Activated naive CD8-positive, alpha-beta T cell treated with anti-CD3 and anti-CD28 coated beads for 36 hours (primary cell): Measurements from ENCODE around the gene CNFN. TPM values are rescaled to one million over a fixed set of nuclear protein-coding genes. Genes with fewer than 3 reads are reported as not detected.
"Not testable (repeated sequence)": the region's sequence is repeated elsewhere in the genome, so short reads cannot be mapped to it uniquely, and the experiment has no call there.

Source experiments
- DNase-seq: peaks from one replicate; pipeline ENCODE4 v3.0.0; 2021
- H3K27ac Mint-ChIP-seq: one replicate; pipeline ENCODE4 v1.8.0; 2022; ENCODE audit warnings: mild to moderate bottlenecking, moderate library complexity, mixed read lengths
- H3K27me3 Mint-ChIP-seq: one replicate; pipeline ENCODE4 v1.8.0; 2022; ENCODE audit warnings: mild to moderate bottlenecking, mixed read lengths
- H3K36me3 Mint-ChIP-seq: one replicate; pipeline ENCODE4 v1.8.0; 2021; ENCODE audit warnings: mild to moderate bottlenecking, mixed read lengths
- H3K4me1 Mint-ChIP-seq: one replicate; pipeline ENCODE4 v1.8.0; 2021; ENCODE audit warnings: mixed read lengths
- H3K4me3 Mint-ChIP-seq: one replicate; pipeline ENCODE4 v1.8.0; 2022; ENCODE audit warnings: mild to moderate bottlenecking, moderate library complexity, mixed read lengths
- H3K9me3 Mint-ChIP-seq: one replicate; pipeline ENCODE4 v1.8.0; 2022; ENCODE audit warnings: mixed read lengths
- total RNA-seq, 2 experiments: library from RNA; stranded (reverse); gene quantifications; one replicate each; pipeline ENCODE4 v1.2.3, GENCODE V29; 2021

Gene CNFN
- total RNA-seq, 2 experiments from 2014 or later: not detected

- no peaks in the 10 kb centered on the region for H3K9me3 Mint-ChIP-seq
- no peaks in the 10 kb centered on the region for H3K4me1 Mint-ChIP-seq
- peaks cover 6% of the 10 kb centered on the region for H3K36me3 Mint-ChIP-seq
- H3K27me3 Mint-ChIP-seq: no peaks in the 10 kb centered on the region
- no peak overlapping the region for H3K4me3 Mint-ChIP-seq
- no peak for DNase-seq
- no peak overlapping the region for H3K27ac Mint-ChIP-seq
These were observed 36.6 kb downstream of the CNFN start for GRCh38 chr19:42353341-42354015.

- Mint-ChIP-seq H3K9me3 (no peaks in the 10 kb centered on the region), H3K27ac (no peak overlapping the region), H3K4me1 (no peaks in the 10 kb centered on the region), H3K4me3 (no peak overlapping the region), H3K36me3 (peaks cover 4% of the 10 kb centered on the region), H3K27me3 (no peaks in the 10 kb centered on the region)
- DNase-seq: peak; percentile 50
These were observed 37.5 kb downstream of the CNFN start for GRCh38 chr19:42352301-42353259.

- Mint-ChIP-seq H3K27ac (no peak overlapping the region), H3K9me3 (no peaks in the 10 kb centered on the region), H3K4me1 (no peaks in the 10 kb centered on the region), H3K36me3 (peaks cover 3% of the 10 kb centered on the region), H3K27me3 (no peaks in the 10 kb centered on the region), H3K4me3 (no peak overlapping the region)
- no peak for DNase-seq
These were observed 38.9 kb downstream of the CNFN start for GRCh38 chr19:42351079-42351735.

GRCh38 chr19:42350417-42350816 lies 39.7 kb downstream of the CNFN start:
- no peaks in the 10 kb centered on the region for H3K4me1 Mint-ChIP-seq

GRCh38 chr19:42349378-42350107 lies 40.6 kb downstream of the CNFN start:
- Mint-ChIP-seq H3K27ac (no peak overlapping the region), H3K9me3 (no peaks in the 10 kb centered on the region), H3K27me3 (no peaks in the 10 kb centered on the region), H3K36me3 (peaks cover 3% of the 10 kb centered on the region), H3K4me3 (no peak overlapping the region), H3K4me1 (no peaks in the 10 kb centered on the region)
- no peak for DNase-seq

More at GRCh38 chr19:42350417-42350816, 39.7 kb downstream of the CNFN start:
- Mint-ChIP-seq H3K36me3 (peaks cover 3% of the 10 kb centered on the region), H3K9me3 (no peaks in the 10 kb centered on the region), H3K27me3 (no peaks in the 10 kb centered on the region), H3K4me3 (no peak overlapping the region), H3K27ac (no peak overlapping the region)
- no peak for DNase-seq

- no peaks in the 10 kb centered on the region for H3K27me3 Mint-ChIP-seq
- DNase-seq: no peak
- no peaks in the 10 kb centered on the region for H3K9me3 Mint-ChIP-seq
- H3K4me3 Mint-ChIP-seq: no peak overlapping the region
- peaks cover 3% of the 10 kb centered on the region for H3K36me3 Mint-ChIP-seq
- no peaks in the 10 kb centered on the region for H3K4me1 Mint-ChIP-seq
- H3K27ac Mint-ChIP-seq: no peak overlapping the region
These were observed 41.9 kb downstream of the CNFN start for GRCh38 chr19:42348211-42348610.

- H3K36me3 Mint-ChIP-seq: no peaks in the 10 kb centered on the region
- no peaks in the 10 kb centered on the region for H3K9me3 Mint-ChIP-seq
- H3K27ac Mint-ChIP-seq: no peak overlapping the region
- no peak for DNase-seq
- no peaks in the 10 kb centered on the region for H3K27me3 Mint-ChIP-seq
- no peaks in the 10 kb centered on the region for H3K4me1 Mint-ChIP-seq
- H3K4me3 Mint-ChIP-seq: no peak overlapping the region
These were observed 44.8 kb downstream of the CNFN start for GRCh38 chr19:42345191-42345812.

GRCh38 chr19:42344336-42344893 lies 45.7 kb downstream of the CNFN start:
- Mint-ChIP-seq H3K36me3 (no peaks in the 10 kb centered on the region), H3K4me3 (no peak overlapping the region), H3K4me1 (no peaks in the 10 kb centered on the region), H3K27me3 (no peaks in the 10 kb centered on the region), H3K9me3 (no peaks in the 10 kb centered on the region), H3K27ac (no peak overlapping the region)
- no peak for DNase-seq

GRCh38 chr19:42343344-42344110 lies 46.6 kb downstream of the CNFN start:
- no peak overlapping the region for H3K4me3 Mint-ChIP-seq
- H3K36me3 Mint-ChIP-seq: no peaks in the 10 kb centered on the region
- no peaks in the 10 kb centered on the region for H3K4me1 Mint-ChIP-seq
- DNase-seq: no peak
- no peaks in the 10 kb centered on the region for H3K27me3 Mint-ChIP-seq
- H3K27ac Mint-ChIP-seq: no peak overlapping the region
- no peaks in the 10 kb centered on the region for H3K9me3 Mint-ChIP-seq

GRCh38 chr19:42339922-42340321 lies 50.2 kb downstream of the CNFN start:
- H3K4me3 Mint-ChIP-seq: not testable (repeated sequence)

GRCh38 chr19:42339126-42339860 lies 50.8 kb downstream of the CNFN start:
- not testable (repeated sequence) for DNase-seq, H3K27me3 Mint-ChIP-seq, H3K36me3 Mint-ChIP-seq, H3K4me3 Mint-ChIP-seq, H3K27ac Mint-ChIP-seq, H3K4me1 Mint-ChIP-seq, H3K9me3 Mint-ChIP-seq

More at GRCh38 chr19:42339922-42340321, 50.2 kb downstream of the CNFN start:
- not testable (repeated sequence) for H3K4me1 Mint-ChIP-seq, H3K27me3 Mint-ChIP-seq, H3K27ac Mint-ChIP-seq, DNase-seq, H3K36me3 Mint-ChIP-seq, H3K9me3 Mint-ChIP-seq
